Measurements from ENCODE around the gene SPACA4. TPM values are rescaled to one million over a fixed set of nuclear protein-coding genes. Genes with fewer than 3 reads are reported as not detected.

Gene SPACA4
- total RNA-seq, 1 donor from 2014 or later: not detected

GRCh38 chr19:48633148-48634035 lies 26.9 kb downstream of the SPACA4 start:
- peaks cover 10% of the 10 kb centered on the region for H3K79me2 ChIP-seq (ENCODE audit: low read depth)
- no peak for DNase-seq (ENCODE audit: low spot score)
- TF ChIP-seq EZH2 (IDR thresholded peaks at IDR 0.05): no peak
- TF ChIP-seq CTCF (IDR thresholded peaks at IDR 0.05): no peak
- TF ChIP-seq EZH2phosphoT487 (IDR thresholded peaks at IDR 0.05): no peak
- H3K27me3 Mint-ChIP-seq (ENCODE audit: insufficient read depth, low read depth): peaks cover 8% of the 10 kb centered on the region
- H3K27ac ChIP-seq: no peak overlapping the region
- H3K4me1 Mint-ChIP-seq: peaks cover 62% of the 10 kb centered on the region
- H2AFZ ChIP-seq (replicated peaks): no peak overlapping the region
- no peaks in the 10 kb centered on the region for H3K9me3 ChIP-seq (ENCODE audit: low read depth)
- peak overlapping the region; percentile 88 for H3K4me3 Mint-ChIP-seq
- H3K36me3 Mint-ChIP-seq: peaks cover 4% of the 10 kb centered on the region
- H3K27ac Mint-ChIP-seq: no peak overlapping the region
- no peaks in the 10 kb centered on the region for H3K36me3 ChIP-seq
- H3K4me3 ChIP-seq: no peak overlapping the region
- no peak overlapping the region for H3K9ac ChIP-seq
- H3K4me1 ChIP-seq: peaks cover 24% of the 10 kb centered on the region
- H4K20me1 ChIP-seq (ENCODE audit: low read depth): peaks cover 35% of the 10 kb centered on the region
- H3K4me2 ChIP-seq: no peak overlapping the region
- H3F3A ChIP-seq (ENCODE audit: low read depth): peaks cover 69% of the 10 kb centered on the region
- no peaks in the 10 kb centered on the region for H3K9me3 Mint-ChIP-seq
- H3K27me3 ChIP-seq: no peaks in the 10 kb centered on the region

DNA sequence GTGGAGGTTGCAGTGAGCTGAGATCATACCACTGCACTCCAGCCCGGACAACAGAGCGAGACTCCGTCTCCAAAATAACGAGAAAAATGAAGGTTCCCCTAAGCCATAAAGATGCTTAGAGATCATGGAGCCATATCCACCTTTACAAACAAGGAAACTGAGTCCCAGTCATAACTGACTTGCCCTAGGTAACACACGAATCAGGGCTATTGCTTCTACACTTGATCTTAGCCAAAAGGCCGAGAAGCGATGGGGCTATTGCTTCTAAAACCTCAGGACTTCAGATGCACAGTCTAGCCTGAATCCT lies 27.4 kb downstream of the SPACA4 start:
- Mint-ChIP-seq H3K9me3 (no peaks in the 10 kb centered on the region), H3K36me3 (peaks cover 7% of the 10 kb centered on the region), H3K4me3 (peak overlapping the region; percentile 88), H3K4me1 (peaks cover 68% of the 10 kb centered on the region), H3K27ac (no peak overlapping the region), H3K27me3 (ENCODE audit: insufficient read depth, low read depth) (peaks cover 8% of the 10 kb centered on the region)
- Histone ChIP-seq H3K4me2 (peak overlapping the region; percentile 98), H3K4me1 (peaks cover 28% of the 10 kb centered on the region), H3K36me3 (no peaks in the 10 kb centered on the region), H2AFZ (replicated peaks) (no peak overlapping the region), H3K9ac (no peak overlapping the region), H3K27ac (no peak overlapping the region), H3K9me3 (ENCODE audit: low read depth) (no peaks in the 10 kb centered on the region), H3K4me3 (peak overlapping the region; percentile 23), H3K27me3 (no peaks in the 10 kb centered on the region), H3K79me2 (ENCODE audit: low read depth) (peaks cover 10% of the 10 kb centered on the region), H4K20me1 (ENCODE audit: low read depth) (peaks cover 35% of the 10 kb centered on the region), H3F3A (ENCODE audit: low read depth) (peaks cover 69% of the 10 kb centered on the region)
- DNase-seq (ENCODE audit: low spot score): no peak
- TF ChIP-seq EZH2 (IDR thresholded peaks at IDR 0.05) (no peak), EZH2phosphoT487 (IDR thresholded peaks at IDR 0.05) (no peak), CTCF (IDR thresholded peaks at IDR 0.05) (no peak)

- Histone ChIP-seq H3K4me1 (peaks cover 28% of the 10 kb centered on the region), H3K9me3 (ENCODE audit: low read depth) (no peaks in the 10 kb centered on the region), H3K9ac (no peak overlapping the region), H3K36me3 (no peaks in the 10 kb centered on the region), H3K4me2 (peak overlapping the region; percentile 98), H3F3A (ENCODE audit: low read depth) (peaks cover 68% of the 10 kb centered on the region), H2AFZ (replicated peaks) (no peak overlapping the region), H3K27ac (no peak overlapping the region), H3K27me3 (no peaks in the 10 kb centered on the region), H4K20me1 (ENCODE audit: low read depth) (peaks cover 31% of the 10 kb centered on the region), H3K79me2 (ENCODE audit: low read depth) (peaks cover 10% of the 10 kb centered on the region), H3K4me3 (peak overlapping the region; percentile 87)
- Mint-ChIP-seq H3K27ac (peak overlapping the region; percentile 69), H3K36me3 (peaks cover 9% of the 10 kb centered on the region), H3K9me3 (no peaks in the 10 kb centered on the region), H3K4me1 (peaks cover 71% of the 10 kb centered on the region), H3K4me3 (peak overlapping the region; percentile 88), H3K27me3 (ENCODE audit: insufficient read depth, low read depth) (peaks cover 8% of the 10 kb centered on the region)
- peak; percentile 96 for DNase-seq (ENCODE audit: low spot score)
- no peak for TF ChIP-seq CTCF (IDR thresholded peaks at IDR 0.05)
- no peak for TF ChIP-seq EZH2phosphoT487 (IDR thresholded peaks at IDR 0.05)
- TF ChIP-seq EZH2 (IDR thresholded peaks at IDR 0.05): no peak
These were observed 28.1 kb downstream of the SPACA4 start for GRCh38 chr19:48634424-48635262.

All from neural progenitor cell (in vitro differentiated cells).